Upper lobe of left lung (tissue), 6 donors: ENCODE measurements around the gene SPATA6L. TPM values are rescaled to one million over a fixed set of nuclear protein-coding genes. Genes with fewer than 3 reads are reported as not detected.

ENCODE experiments used
- ATAC-seq, 2 donors: fragments of 200-7000 bp; cut with Tn5 transposase; one replicate each; pipeline ENCODE4 v1.9.1; 2022; ENCODE audit warnings: mild to moderate bottlenecking in 2 of 2, moderate library complexity in 2 of 2; ENCODE audit not compliant: low FRiP score in 2 of 2
- DNase-seq, 2 donors: peaks; one replicate each; pipeline ENCODE4 v3.0.0-alpha.2; 2019 to 2020
- H3K27ac ChIP-seq, 4 donors: fragments of 200-600 bp; sonication (generic); one replicate each; pipeline ENCODE4 v1.5.1; 2016 to 2019
- H3K27me3 ChIP-seq, 4 donors: fragments of 200-600 bp; sonication (generic); one replicate each; pipeline ENCODE4 v1.5.1; 2017 to 2019
- H3K36me3 ChIP-seq, 4 donors: fragments of 200-600 bp; sonication (generic); one replicate each; pipeline ENCODE4 v1.5.1; 2016 to 2019
- H3K4me1 ChIP-seq, 4 donors: fragments of 200-600 bp; sonication (generic); one replicate each; pipeline ENCODE4 v1.5.1; 2018 to 2019
- H3K4me3 ChIP-seq, 4 donors: fragments of 200-600 bp; sonication (generic); one replicate each; pipeline ENCODE4 v1.5.1; 2017 to 2019; ENCODE audit warnings: mild to moderate bottlenecking in 2 of 4, moderate library complexity in 1 of 4
- H3K9me3 ChIP-seq, 4 donors: fragments of 200-600 bp; sonication (generic); one replicate each; pipeline ENCODE4 v1.5.1; 2018 to 2019
- CTCF ChIP-seq, 6 experiments: fragments of 450-650 bp in 4 of 6; fragments of 200-600 bp in 2 of 6; sonication (generic) in 2 of 6; IDR thresholded peaks; one replicate each; pipeline ENCODE4 v1.5.1; 2016 to 2019; ENCODE audit warnings: antibody characterized with exemption in 6 of 6
- EP300 ChIP-seq, 4 donors: sonication (generic); formaldehyde crosslinking; IDR thresholded peaks; one replicate each; pipeline ENCODE4 v1.5.1; 2017; ENCODE audit warnings: antibody characterized with exemption in 4 of 4, control low read depth in 2 of 4
- POLR2A ChIP-seq, 4 donors: fragments of 450-650 bp; IDR thresholded peaks; one replicate each; pipeline ENCODE4 v1.5.1; 2016 to 2017; ENCODE audit warnings: antibody characterized with exemption in 4 of 4, mild to moderate bottlenecking in 2 of 4
- POLR2AphosphoS5 ChIP-seq, 2 donors: sonication (generic); formaldehyde crosslinking; IDR thresholded peaks; one replicate each; pipeline ENCODE4 v1.5.1; 2017; ENCODE audit warnings: antibody characterized with exemption in 2 of 2
- WGBS, 2 donors: methylation state at CpG; one replicate each; pipeline ENCODE4 v1.1.5; 2017 to 2018; 5-methylcytosine and 5-hydroxymethylcytosine counted together
- total RNA-seq, 6 donors: library from RNA; depleted of rRNA in 4 of 6; stranded (reverse); fragments of >200 nt in 4 of 6; gene quantifications; one replicate each; pipeline versions ENCODE4 v1.1.0 to v1.2.1, GENCODE V29; 2016 to 2021
- donor health status: DM: no; HTN: no; CAD: no; lungs with moderate emphysema.
- donor health status: DM: no; HTN: yes; CAD: no; lungs with severe emphysema.

SPATA6L gene, protein sequence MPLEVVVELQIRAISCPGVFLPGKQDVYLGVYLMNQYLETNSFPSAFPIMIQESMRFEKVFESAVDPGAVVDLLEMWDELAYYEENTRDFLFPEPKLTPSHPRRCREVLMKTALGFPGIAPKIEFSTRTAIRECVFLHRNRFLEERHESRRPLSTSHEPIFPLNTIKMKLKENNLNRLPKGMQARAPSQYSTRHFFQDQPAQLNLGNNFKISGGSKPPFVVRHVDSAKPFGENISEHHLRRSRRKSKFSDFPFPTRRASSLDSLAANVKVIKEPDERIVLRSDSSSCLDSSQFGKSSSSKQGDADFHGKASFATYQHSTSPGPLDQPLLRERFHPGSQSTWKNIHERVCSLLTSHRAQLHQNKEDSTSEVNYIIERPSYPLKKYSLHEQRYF
- 10 to 100 TPM in 3 of 6 donors, 1 to 10 TPM in 3; 7.4 to 38.4 (median 13.8) TPM for total RNA-seq

DNA sequence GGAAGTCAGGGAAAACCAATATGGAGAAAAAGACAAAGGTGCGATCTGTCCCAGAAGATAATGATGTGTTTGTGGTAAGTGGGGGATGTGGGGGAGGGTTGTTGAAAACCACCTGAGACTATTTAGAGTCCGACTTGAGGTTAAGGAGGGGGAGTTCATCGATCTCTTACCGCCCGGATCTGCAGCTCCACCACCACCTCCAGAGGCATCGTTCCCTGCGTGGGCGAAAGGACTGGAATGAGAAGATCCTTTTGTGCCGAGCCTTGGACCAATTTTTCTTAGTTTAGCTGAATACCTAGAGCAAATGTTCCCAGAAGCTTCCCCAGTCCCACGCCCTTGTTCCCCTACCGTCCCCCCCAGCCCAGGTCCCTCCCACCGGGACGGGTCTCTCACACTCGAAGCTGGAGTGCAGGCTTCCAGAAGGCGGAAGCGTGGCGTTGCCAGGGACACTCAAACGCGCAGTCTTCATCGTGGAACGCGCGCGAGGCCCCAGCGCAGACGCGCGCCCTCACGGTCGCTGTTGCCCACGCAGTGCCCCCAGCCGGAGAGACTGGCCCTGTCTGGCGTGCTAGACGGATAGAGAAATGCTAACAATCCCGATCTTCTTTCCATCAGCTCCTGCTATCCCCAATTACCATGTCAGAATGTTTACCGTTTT lies at the start of gene SPATA6L:
Gene SPATA6L, minus strand, starts transcription at position 439 of the 658 bp plus-strand sequence. Its CDS starts 230 bp downstream, at position 209.
- Histone ChIP-seq H3K4me3 (peak within 1 kb of the TSS; percentile 5 to 59 (median 48)), H3K36me3 (no peaks in the 10 kb centered on the region), H3K4me1 (peaks cover 38 to 53% (median 41%) of the 10 kb centered on the region in 4 donors), H3K9me3 (no peaks in the 10 kb centered on the region), H3K27ac (peak within 1 kb of the TSS; percentile 69 to 80 (median 78)), H3K27me3 (no peaks in the 10 kb centered on the region)
- ATAC-seq (peak; percentile 84 to 89), DNase-seq (peak; percentile 88 to 92)
- peak in 1 of 6 experiments; percentile 6 for TF ChIP-seq CTCF (IDR thresholded peaks at IDR 0.05)
- no peak for TF ChIP-seq EP300 (IDR thresholded peaks at IDR 0.05)
- peak in 1 of 2 donors; percentile 85 for TF ChIP-seq POLR2AphosphoS5 (IDR thresholded peaks at IDR 0.05)
- TF ChIP-seq POLR2A (IDR thresholded peaks at IDR 0.05): peak in 3 of 4 donors; percentile 37 to 72 (median 54)
- WGBS, 2 donors: 3% methylated on average over 22 of the region's 36 CpGs

DNA sequence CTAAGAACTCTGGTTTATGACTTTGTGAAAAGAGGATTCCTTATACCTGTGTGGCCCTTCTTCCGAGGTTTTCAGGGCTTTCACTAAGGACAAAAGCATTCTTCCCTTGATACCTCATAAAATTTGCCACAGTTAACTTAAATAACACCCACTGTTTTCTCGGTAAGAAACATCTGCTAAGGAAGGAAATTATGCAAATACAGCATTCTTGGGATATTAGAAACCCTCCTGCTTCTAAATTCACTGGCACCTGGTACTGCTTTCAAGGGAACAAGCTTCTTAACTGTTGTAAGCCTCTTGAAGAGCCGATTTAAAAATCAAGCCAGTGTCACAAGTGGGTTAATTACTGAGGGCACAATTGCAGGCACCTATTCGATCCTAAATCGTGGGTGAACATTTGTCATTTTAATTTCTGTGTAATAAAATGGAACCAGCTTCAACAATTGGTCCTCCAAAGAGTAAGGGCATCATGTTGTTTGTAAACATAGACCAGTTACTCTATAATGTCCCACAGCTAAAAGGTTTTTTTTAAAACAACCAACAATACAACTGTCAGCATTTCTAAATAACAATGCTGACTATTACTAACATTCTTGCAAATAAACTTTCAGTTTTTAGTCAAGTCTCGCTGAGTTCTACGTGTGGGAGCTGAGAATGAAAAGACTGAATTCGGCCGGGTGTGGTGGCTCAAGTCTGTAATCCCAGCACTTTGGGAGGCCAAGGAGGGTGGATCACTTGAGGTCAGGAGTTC lies 48.2 kb upstream of the SPATA6L start:
- 83 to 84% methylated on average over 9 of the region's 9 CpGs for WGBS, 2 donors
- Histone ChIP-seq H3K4me1 (no peaks in the 10 kb centered on the region), H3K9me3 (no peaks in the 10 kb centered on the region), H3K4me3 (no peak overlapping the region), H3K27me3 (no peaks in the 10 kb centered on the region), H3K27ac (no peak overlapping the region), H3K36me3 (peaks cover 18 to 77% (median 43%) of the 10 kb centered on the region in 4 donors)
- ATAC-seq (no peak), DNase-seq (no peak)
- no peak for TF ChIP-seq CTCF (IDR thresholded peaks at IDR 0.05)

GRCh38 chr9:4713849-4714248 lies 47.6 kb upstream of the SPATA6L start:
- no peak overlapping the region for H3K27ac ChIP-seq
- H3K36me3 ChIP-seq: peaks cover 17 to 76% (median 38%) of the 10 kb centered on the region in 4 donors
- no peaks in the 10 kb centered on the region for H3K9me3 ChIP-seq
- no peaks in the 10 kb centered on the region for H3K27me3 ChIP-seq
- no peak for DNase-seq
- H3K4me3 ChIP-seq: no peak overlapping the region
- TF ChIP-seq EP300 (IDR thresholded peaks at IDR 0.05): no peak
- no peak for TF ChIP-seq CTCF (IDR thresholded peaks at IDR 0.05)
- no peak for TF ChIP-seq POLR2A (IDR thresholded peaks at IDR 0.05)
- TF ChIP-seq POLR2AphosphoS5 (IDR thresholded peaks at IDR 0.05): no peak
- WGBS, 2 donors: 65 to 73% methylated on average over 7 of the region's 7 CpGs
- no peaks in the 10 kb centered on the region for H3K4me1 ChIP-seq
- ATAC-seq: peak; percentile 56 to 86

DNA sequence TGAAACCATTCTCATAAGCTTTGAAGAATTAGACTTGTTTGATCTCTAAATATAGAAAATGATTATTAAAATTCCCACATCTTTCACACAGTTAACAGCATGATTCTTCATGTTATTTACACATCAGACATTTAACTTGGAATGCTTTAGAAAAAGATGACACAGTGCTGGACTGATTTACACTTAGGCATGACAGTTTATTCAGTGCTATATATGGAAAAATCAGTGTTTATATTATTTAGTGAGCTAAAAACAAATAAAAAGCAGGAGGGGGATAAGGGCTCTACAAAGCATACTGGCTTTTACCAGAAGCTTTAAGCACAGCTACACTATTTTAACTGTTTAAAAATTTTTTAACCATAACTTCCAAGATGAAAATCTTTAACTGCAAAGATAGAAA lies 43.1 kb upstream of the SPATA6L start:
- ATAC-seq: no peak
- no peak overlapping the region for H3K4me3 ChIP-seq
- H3K27me3 ChIP-seq: no peaks in the 10 kb centered on the region
- H3K27ac ChIP-seq: no peak overlapping the region
- TF ChIP-seq EP300 (IDR thresholded peaks at IDR 0.05) (no peak), POLR2AphosphoS5 (IDR thresholded peaks at IDR 0.05) (no peak), POLR2A (IDR thresholded peaks at IDR 0.05) (no peak), CTCF (IDR thresholded peaks at IDR 0.05) (no peak)
- no peaks in the 10 kb centered on the region for H3K9me3 ChIP-seq
- DNase-seq: no peak
- peaks cover 0 to 63% (median 2%) of the 10 kb centered on the region in 4 donors for H3K36me3 ChIP-seq
- H3K4me1 ChIP-seq: no peaks in the 10 kb centered on the region
